Stimulated activated CD4-positive, alpha-beta T cell treated with anti-CD3 and anti-CD28 coated beads, Interleukin-1b, Interleukin-23, amount 100 ng/mL, for 48 hours (primary cell): ENCODE measurements around the gene AKR7A2.
"Not testable (repeated sequence)": the region's sequence is repeated elsewhere in the genome, so short reads cannot be mapped to it uniquely, and the experiment has no call there.

Source experiments
- DNase-seq: peaks from one replicate; pipeline ENCODE4 v3.0.0-alpha.2; 2020

AKR7A2 gene

DNA sequence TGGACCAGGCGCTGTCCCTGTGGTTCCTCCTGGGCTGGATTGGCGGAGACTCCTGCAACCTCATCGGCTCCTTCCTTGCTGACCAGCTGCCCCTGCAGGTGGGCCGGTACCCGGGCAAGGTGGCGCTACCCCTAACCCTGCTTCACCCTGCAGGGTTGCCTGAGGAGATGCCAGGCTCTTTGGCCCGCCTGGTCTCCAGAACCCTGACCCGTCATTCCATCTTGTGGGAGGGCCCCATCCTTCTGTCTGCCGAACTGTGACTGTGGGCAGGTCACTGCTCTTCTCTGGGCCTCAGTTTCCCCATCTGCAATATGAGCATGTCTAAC is 12.7 kb upstream of the AKR7A2 start:
- no peak for DNase-seq

DNA sequence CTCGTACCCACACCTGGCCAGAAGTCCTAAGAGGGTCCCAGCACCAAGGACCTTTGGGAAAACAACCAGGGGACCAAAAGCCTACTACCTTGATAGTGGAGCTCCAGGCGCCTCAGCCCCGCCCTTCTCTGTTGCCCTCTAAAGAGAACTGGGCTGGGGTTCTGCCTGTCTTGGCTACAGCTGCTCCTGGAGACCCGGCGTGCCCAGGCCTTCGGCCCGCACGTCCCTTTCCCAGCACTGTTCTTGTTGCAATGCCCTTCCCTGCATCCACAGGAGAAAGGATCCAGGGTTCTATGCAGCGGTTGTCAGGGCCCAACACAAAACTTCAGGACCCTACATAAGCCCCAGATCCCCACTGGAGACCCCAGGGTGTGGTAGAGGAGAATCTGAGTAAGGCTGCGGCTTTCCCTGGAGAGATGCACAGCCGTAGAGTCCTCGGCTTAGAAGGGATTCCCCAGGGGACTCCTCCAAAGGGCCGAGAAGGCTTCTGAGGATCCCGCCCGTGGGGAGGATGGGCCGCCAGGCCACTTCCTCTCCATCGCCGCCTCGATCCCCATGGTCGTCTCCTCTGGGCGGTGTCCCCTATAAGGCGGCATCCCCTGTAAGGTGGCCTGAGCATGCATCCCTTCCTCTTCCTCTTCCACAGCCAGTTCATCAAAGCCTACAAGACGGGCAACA is 12.2 kb upstream of the AKR7A2 start:
- no peak for DNase-seq

DNA sequence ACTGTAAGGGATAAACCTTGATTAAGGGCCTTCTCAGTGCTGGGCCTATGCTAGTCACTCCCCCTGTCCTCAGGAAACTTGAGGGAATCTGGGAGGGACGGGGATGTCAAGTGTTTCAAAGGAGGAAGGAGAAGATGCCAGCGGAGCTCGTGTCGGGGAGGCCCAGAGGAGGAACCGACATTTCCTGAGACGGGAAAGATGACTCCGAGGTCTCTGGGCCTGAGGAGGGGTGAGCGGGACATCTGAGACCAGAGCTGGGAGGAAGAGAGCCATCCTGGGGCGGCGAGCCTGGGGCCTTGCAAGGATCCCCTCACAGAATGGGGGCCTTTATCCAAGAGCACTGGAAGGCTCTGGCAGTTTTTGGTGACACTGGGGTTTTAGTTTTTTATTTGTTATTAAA is 10.5 kb upstream of the AKR7A2 start:
- DNase-seq = no peak

DNA sequence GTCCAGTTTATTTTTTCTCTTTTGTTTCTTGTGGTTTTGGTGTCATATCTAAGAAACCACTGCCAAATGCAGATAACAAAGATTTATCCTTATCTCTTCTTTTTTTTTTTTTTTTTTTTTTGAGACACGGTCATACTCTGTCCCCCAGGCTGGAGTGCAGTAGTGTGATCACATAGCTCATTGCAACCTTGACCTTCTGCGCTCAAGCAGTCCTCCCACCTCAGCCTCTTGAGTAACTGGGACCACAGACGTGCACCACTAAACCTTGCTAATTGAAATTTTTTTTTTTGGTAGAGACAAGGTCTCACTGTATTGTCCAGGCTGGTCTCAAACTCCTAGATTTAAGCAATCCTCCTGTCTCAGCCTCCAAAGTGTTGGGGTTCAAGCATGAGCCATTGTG is 9.1 kb upstream of the AKR7A2 start:
- no peak for DNase-seq

DNA sequence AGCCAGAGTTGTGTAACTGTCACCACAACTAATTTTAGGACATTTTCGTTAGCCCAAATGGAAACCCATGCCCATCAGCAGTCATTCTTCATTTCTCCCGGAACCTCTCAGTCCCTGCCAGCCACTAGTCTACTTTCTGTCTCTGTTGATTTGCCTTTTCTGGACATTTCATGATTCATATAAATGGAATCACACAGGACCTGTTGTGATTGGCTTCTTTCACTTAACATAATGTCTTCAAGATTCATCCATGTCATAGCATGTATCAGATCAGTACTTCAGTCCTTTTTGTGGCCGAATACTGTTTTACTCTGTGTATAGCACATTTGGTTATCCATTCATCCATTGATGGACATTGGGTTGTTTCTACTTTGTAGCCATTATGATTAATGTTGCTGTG is 7.3 kb upstream of the AKR7A2 start:
- no peak for DNase-seq

DNA sequence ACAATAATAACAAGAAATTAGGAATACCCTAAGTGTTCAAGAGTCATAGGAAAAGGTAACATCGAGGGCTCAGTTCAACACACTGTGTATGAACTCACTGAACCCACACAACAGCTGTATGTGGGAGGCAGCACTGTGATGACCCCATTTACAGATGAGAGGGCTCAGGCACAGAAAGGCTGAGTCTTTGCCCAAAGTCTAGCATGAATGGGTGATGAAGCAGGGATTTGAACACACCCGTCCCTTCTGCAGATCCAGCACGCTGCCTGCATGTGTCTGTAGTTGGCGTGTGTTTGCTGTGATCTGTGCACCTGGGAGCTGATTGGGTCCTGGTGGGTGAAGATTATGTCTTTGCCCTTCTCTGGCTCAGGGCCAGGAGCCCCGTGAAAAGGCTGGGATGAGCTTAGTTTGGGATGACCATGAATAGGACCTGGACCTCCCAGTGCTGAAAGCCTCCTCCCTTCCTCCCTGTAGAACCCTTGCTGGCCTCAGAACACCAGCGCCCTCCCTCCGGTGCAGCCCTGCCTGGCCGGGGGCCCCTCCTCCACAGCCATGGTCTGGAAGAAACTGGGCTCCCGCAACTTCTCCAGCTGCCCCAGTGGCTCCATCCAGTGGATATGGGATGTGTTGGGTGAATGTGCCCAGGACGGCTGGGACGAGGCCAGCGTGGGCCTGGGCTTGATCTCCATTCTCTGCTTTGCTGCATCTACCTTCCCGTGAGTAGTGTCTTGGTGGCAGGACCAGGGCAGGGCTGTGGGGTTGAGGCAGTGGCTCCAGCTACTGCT is 5.4 kb upstream of the AKR7A2 start:
- no peak for DNase-seq

DNA sequence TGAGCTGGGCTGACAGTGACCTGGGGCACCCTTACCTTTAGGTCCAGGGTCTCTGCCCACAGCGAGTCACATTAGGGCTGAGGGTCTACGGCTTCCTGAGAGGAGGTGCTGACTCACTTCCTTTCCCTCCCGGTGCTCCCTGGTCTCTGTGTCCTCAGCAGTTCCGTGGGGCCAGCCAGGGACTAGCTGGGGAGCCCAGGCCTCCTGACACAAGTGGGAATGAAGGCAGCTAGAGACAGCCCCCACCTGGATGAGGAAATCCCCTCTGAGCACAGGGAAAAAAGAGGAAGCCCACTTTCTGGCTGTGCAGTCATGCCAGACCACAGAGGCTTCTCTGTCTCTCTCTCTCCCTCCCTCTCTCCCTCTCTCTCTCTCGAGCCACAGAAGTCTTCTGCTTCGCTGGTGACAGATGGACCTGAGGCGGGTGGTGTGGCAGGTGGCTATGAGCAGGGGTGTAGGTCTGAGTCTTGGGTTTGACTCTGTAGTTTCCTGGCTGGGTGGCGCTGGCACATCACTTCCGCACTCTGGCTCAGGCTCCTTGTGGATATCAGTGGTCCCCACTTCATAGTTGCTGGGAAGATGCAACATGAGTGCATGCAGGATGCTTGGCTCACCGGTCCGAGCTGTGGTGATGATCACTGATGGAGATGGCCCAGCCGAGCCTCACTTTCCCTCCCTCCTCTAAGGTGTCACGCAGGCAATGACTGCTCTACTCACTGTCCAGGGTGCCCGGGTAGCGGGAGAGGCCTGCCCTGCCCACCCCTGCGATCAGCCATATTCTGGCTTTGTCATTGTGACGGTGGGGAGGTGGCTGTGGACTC is 3.6 kb upstream of the AKR7A2 start:
- no peak for DNase-seq

DNA sequence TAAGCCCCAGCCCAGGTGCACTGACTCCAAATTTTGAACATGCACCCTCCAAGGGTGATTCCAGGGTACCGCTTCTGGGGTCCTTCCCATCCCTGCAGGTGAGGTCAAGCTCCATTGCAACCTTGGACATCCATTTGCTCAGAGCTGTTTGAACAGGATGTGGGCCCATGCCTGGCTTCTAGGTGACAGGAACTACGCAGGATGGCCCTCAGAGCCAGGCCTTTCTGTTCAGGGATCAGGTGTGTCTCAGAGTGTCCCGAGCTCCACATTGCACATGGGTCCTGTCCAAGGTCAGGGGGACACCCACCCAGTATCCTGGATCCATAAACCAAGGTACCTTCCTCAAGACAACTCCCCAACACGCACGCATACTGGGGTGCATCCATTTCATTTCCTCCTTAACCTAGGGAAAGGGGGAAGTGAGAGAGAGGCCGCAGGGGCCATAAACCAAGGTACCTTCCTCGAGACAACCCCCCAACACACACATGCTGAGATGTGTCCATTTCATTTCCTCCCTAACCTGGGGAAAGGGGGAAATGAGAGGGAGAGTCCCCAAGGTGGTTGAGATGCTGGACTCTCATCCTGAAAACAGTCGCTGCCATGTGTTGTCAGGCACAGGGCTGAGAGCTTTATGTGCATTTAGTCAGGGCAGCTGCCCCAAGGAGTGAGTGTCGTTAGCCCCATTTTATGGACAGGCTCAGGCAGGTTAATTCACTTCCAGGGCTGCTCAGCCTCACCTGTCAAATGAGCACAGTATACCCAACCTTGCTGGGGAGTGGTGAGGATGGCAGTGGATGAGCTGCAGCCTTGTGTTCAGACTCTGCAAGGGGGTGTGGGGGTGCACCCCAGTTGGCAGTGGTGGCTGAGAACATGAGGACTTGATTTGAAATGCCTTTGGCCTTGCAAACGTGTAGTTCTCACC is 2.3 kb upstream of the AKR7A2 start:
- DNase-seq = no peak

DNA sequence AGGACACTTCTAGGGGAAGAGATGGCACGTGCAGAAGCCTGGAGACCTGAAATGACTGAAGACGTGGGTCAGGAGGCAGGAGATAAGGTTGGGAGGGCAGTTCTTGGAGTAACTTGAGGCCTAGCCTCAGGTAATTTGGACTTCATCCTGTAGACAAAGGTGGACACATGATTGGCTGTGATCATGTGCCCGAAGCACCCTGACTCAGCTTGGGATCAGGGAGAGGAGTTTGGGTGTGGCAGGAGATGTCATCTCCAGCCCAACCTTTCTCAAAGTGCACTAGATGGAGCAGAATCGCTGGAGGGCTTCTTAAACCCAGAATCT is 1.7 kb upstream of the AKR7A2 start:
- no peak for DNase-seq

DNA sequence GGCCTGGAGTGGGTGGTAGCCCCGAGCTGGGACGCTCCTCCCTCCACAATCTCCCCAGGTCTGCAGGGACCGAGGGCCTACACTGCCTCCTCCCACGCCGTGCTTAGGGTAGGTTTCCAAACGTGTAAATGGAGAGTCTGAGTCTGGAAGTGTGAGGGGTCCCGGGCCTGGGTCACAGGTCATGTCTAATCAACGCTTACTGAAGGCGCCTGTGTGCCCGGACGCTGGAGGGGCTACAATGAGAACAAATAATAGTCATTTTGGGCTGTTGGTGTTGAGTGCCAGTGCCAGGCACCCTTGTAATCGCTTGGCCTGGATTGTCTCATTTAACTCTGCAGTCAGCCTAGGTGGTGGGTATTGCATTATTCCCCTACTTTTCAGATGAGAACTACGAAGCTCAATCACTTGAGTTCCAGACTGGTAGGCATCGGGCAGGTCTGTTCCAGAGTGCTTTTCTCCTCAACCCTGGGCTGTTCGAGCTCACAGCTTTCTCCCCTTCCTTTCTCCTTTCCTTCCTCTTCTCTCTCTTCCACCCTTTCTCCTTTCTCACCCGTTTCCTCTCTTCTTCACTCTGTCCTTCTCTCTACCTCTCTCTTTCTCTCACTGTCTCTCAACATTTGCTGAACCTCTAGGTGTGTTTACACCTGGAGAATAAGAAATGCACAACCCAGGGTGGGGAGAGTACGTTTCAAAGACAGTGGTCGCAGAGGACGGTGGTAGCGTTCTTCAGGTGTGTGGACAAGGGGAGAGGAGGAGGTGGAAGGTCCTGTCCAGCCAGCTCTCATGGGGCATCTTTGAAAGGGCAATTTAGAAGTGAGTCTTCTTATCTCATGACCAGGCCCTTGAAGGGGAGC is 1.1 kb upstream of the AKR7A2 start:
- no peak for DNase-seq

DNA sequence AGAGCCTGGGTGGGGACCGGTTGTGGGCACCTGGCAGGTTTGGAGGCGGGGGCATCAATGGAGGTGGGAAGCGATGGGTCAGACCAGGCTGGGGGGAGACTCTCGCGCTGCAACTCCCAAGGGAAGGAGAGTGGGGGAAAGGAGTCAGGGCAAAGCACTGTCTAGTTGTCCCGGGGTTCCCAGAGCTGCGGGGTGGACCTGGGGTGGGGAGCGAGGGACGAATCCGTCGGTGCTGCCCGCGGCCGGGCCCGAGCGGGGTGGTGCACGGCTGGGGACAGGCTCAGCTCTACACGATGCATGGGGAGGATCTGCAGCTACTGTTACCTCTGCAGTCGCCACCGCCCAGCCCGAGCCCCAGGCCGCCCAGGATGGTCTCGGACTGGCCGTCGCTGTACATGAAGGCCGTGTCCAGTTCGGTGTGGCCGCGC is 427 bp downstream of the AKR7A2 start:
- no peak for DNase-seq

DNA sequence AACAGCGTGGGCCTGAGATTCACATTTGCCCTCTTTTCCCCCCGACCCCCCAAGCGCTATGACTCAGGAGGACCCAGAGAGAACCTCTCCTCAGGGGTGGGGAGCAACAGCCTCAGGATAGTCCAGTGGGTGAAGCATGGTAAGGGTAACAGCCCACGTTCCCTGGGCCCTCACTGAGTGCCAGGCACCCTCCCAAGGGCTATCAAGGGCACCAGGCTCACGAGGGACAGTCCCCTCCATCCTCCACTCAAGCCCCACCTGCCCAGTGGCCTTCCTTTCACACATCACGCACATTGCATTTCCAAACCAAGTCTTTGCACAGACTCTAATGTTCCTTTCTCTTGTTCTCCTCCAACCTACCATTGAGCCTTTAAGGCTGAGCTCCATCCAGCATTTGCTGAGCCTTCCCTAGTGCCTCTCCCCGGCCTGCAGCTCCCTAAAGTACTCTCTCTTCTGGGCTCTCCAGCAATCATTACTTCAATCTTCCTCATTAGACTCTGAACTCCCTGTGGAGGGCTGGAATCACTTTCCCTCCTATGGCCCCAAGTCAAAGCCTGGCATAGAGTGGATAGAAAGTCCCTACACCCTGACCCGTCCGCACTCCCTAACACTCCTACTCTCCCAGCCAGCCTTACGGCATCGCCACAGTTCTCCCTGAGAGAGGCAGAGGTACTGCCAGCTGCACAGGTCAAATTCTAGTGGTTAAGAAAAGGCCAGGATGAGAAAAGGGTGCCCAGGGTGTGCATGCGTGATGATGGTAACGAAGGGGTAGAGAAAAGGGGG is 1.0 kb downstream of the AKR7A2 start:
- no peak for DNase-seq

DNA sequence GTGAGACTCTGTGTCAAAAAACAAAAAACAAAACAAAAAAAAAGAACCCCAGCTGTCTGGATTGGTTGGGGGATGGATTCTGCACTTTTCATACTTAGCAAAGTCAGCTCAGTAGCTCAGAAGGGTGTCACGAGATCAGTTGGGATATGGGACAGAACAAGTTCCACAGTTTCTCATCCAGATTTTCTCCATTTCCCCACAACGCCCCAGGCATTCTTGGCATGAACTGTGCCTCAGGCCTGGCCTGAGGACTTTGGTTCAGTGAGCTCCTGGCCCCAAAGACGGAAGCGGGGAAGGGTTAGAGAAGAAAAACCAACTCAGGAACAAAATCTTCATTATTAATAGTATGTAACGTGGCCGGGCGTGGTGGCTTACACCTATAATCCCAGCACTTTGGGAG is 1.9 kb downstream of the AKR7A2 start:
- DNase-seq = no peak

DNA sequence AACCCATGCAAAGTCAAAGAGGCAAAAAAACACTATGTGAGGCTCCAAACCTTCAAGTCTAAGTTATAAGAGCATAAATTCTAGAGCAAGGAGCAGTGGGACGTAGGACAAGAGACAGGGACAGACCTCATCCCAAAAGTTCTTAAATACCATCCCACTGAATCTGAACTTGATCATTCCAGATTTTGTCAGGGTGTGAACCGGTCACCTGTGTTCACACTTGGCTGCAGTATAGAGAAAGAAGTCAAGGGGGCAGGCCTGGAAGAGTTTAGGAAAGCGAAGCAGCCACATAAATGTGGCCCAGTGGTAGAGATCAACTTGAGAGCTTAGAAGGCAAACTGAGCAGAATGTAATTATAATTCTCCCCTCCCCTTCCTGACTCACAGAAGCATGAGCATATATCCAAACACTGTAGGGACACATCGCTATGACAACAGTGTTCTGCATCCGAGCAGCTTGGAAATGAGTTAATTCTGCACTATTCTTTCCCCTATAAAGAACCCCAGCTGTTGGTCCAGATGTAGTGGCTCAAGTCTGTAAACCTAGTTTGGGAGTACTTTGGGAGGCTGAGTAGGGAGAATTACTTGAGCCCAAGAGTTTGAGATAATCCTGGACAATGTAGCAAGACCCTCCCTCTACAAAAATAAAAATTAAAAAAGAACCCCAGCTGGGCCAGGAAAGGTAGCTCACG is 2.7 kb downstream of the AKR7A2 start:
- no peak for DNase-seq

DNA sequence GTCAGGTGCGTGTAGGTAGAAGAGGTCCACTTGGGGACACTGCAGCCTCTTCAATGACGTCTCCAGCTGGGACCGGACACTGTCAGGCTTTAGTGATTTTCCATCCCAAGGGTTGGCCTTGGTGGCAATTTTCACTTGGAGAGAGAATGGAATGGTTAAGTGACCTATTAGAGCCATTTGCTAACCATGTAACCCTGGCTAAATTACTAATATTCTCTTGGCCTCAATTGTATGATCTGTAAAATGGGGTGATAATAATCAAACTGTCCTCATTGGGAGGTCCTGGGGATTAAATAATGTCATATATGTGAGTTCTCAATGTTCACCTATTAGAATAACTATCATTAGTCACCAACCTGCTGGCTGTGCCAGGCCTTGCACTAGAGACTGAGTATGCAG is 3.4 kb downstream of the AKR7A2 start:
- no peak for DNase-seq

DNA sequence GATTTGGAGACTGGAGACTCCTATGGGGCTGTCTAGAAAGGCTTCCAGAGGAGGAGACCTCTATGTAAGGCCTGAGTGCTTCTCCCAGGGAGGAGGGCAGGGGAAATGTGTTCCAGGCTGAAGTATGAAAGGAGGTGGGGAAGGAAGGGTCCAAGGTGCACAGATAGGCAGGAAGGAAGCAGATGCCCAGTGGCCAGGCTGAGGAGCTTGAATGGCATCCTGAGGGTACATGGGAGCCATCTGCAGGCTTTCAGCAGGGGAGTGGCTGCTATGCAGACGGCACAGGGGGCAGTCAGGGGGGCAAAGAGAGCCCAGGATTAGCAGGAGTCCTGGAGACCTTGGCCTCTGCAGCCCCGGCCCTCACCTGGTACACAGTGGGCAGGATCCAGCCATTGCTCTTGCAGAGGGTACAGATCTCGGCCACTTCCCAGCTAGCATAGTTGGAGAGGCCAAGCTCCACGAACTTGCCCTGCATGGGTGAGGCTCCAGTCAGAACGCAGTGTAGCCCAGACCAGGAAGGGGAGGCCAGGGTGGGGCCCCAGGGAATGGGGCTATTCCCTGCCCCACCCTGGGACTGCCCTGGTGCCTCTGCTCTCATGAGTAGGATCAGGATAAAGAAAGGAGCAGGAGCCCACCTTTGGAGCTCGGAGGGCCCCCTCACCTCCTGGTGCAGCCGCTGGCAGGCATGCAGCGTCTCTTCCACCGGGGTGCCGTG is 4.0 kb downstream of the AKR7A2 start:
- no peak for DNase-seq

DNA sequence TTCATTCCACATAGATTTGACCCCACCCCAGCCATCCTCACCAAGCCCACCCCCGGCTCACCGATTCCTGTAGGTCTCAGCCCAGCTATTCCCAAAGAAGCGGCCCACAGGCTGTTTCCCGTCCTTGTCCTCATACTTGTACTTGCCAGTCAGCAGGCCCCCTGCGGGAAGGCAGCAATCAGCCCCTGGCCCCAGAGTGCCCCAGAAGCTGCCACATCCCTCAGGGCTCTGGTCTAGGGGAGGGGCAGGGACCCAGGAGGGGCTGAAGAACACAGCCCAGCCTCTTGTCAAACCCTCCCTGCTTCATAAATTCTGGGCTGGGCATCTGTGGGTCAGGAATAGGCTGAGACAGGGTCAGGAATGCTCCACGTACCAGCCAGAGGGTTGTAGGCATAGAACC is 5.0 kb downstream of the AKR7A2 start:
- DNase-seq = no peak

DNA sequence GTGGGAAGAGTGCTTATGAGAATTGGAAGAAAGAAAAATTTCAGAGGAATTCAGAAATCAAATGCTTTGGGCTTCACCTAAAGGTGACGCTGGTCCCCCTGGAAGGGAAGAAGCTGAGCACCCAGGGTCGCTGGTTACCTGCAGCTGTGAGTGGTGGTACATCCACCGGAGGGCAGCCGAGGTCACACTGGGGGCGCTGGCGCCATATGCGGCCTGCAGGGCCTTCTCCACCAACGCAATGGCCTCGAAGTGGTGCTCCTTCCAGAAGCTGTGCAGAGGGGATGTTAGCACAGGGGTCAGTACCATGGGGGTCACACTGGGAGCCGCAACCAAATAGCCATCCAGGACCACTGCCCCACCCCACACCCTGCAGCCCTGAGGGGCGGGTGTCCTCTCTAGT is 6.1 kb downstream of the AKR7A2 start:
- no peak for DNase-seq

DNA sequence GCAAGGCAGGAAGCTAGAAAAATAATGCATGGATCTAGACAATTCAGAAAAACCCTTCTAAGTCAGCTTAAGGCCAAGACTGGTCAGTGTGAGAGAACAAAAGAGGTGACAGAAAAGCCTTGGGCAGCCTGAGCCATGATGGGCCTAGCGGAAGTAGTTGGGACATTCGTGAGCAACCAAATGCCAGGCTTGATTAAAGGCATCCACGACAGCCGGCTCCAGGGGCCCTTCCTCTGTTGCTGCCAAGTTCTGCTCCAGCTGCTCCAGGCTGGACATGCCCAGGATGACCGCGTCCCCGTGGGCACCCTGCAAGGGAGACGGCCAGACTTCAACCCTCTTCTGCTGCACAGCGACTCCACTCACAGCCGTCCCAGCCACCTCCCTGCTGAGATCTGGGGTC is 7.9 kb downstream of the AKR7A2 start:
- DNase-seq = not testable (repeated sequence)

DNA sequence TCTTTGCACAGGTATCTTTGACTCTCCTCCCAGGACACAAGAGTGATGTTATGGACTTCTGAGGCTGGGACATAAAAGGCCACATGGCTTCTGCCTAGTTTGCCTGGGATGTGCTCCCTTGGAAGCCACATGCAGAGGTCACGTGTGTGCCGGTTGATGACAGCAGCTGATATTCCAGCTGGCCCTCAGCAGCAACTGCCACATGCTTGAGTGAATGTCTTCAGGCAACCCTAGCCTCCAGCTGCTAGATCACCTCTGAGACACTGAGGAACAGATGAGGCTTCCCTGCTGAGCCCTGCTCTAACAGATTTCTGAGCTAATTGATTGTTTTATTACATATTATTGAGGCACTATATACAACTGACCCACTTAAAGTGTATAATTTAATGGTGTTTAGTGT is 11.7 kb downstream of the AKR7A2 start:
- no peak for DNase-seq
